ENCODE measurements around the gene SCCPDH. TPM values are rescaled to one million over a fixed set of nuclear protein-coding genes. Genes with fewer than 3 reads are reported as not detected.
"Not testable (repeated sequence)": the region's sequence is repeated elsewhere in the genome, so short reads cannot be mapped to it uniquely, and the experiment has no call there.

SCCPDH gene
- polyA plus RNA-seq, 12 donors: 26.6 to 44.8 (median 38.1) TPM; not detected in 1

DNA sequence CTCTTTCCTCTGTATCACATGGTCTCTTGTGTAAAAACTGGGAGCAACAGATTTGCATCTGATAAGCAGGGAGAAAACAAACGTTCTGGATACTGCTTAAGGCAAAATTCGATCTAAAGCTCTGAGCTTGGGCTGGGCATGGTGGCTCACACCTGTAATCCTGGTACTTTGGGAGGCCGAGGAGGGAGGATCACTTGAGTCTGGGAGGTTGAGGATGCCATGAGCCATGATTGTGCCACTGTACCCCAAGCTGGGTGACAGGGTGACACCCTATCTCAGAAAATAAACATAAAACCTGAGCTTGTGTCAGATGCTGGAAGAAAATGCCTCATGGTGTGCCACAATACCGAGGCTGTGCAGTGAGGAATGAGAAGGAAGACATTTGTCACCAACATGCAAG, 73.9 kb downstream of the SCCPDH start:
- no peak for DNase-seq

DNA sequence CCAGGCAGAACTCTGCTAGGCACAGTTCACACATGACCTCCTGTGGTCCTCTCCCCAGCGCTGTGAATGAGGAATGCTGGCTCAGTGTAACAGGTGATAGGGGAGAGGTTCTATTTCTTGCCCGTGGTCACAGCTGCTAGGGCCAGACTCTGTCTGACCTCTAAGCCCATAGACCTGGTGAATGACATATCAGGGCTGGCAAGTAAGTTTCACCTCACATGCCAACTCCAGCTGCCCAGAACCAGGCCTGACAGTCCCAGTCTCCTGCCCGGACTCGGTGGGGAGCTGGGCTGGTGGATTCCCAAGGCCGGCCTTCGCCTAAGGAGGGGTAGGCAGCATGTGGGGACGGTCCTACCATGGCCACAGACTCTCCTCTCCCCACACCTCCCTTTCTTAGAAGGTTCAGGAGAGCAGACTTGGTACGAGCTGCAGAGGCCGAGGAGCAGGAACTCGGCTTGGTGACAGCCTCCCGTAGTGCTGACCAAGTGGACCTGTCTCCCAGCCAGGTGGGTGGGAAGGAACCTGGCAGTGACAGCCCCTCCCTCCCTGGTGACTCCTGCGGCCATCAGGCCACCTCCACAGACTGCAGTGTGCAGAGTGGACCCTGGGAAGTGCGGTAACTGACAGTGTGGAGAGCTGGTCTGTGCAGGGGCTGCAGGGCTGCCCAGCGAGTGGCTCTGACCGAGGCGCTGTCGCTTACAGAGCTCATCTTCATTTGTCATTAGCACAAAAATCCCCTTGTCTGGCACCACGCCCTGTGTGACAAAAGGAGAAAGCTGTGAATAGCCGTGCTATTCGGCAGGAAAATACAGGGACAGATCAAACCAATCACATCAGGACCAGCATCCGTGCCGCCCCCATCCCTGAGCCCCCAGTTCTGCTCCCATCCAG, 74.6 kb downstream of the SCCPDH start:
- no peak for DNase-seq

DNA sequence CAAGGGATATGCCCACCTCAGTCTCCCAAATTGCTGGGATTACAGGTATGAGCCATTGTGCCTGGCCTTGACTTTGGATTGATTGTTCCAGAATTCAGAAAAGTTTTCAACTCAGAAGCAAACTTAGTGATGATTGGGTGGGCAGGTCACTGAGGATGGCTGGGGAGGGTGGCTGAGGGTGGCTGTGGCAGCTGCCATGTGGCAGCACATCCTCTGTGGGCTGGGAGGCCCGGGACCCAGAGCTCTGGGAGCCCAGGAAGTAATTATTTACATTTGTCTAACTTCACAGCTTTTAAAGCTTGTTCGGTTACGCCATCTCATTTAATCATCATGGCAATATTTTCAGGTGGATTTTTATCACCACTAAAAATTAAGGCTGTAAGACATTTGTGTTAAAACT, 76.1 kb downstream of the SCCPDH start:
- DNase-seq: no peak

DNA sequence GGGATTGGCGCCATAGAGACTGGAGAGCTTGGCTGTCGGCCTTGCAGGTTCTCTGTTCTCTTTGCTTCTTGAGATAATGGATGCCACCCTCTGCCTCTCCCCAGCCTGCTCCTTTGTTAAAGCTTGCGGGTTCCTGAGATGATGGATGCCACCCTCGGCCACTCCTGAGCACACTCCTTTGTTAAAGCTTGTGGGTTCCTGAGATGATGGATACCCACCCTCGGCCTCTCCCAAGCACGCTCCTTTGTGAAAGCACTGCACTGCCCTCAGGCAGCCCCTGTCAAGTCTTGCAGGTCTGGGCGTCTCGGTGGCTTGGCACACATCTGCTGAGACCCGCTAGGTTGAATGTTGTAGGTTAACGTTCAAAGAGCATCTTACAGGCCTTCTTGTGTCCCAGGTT, 76.5 kb downstream of the SCCPDH start:
- no peak for DNase-seq

DNA sequence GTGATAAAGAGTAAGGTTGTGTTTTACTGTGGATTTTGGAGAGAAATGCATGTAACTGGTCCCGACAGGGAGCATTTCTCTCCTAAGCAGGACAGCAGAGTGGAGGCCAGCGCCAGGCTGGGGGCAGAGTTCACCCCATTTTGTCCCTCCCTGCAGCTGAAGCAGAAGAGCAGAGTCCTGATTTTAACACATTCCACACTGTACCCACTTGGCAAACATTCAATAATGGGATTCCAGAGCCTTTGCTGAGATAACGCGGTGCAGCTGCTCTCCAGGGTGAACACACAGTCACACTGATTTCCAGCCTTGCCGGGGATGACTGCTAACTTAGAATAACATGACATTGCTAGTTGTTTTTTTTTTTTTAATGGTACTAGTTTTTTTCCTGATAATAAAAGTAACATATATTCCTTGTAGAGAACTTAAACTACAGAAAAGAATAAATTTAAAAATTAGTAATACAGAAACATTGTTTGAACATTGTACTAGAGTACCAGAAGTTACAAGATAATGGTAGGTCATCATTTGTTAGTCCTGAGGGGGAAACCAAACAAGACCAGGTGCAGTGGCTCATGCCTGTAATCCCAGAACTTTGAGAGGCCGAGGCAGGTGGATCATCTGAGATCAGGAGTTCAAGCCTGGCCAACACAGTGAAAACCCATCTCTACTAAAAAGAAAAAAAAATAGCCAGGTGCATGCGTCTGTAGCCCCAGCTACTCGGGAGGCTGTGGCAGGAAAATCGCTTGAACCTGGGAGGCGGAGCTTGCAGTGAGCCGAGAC, 77.2 kb downstream of the SCCPDH start:
- no peak for DNase-seq

DNA sequence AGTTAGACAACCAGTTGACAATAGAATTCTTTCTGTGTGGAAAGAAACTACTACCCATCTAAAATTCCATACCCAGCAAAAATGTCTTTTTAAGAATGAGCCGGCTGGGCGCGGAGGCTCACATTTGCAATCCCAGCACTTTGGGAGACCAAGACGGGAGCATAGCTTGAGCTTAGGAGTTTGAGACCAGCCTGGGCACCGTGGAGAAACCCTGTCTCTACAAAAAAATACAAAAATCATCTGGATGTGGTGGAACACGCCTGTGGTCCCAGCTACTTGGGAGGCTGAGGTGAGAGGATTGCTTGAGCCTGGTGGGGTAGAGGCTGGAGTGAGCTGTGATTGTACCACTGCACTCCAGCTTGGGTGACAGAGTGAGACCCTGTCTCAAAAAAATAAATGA, 79.2 kb downstream of the SCCPDH start:
- no peak for DNase-seq

DNA sequence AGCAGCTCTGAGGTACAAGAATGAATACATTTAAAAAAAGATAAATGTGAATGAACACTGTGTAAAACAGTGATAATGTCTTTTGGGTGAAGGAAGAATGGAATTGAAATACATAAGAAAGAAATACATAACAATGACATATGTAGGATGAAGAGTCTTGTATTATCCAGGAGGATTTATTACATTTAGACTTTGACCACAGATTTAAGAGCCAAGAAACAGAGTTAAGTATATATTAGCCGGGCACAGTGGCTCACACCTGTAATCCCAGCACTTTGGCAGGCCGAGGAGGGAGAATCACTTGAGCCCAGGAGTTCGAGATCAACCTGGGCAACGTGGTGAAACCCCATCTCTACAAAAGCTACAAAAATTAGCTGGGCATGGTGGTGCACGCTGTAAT, 79.7 kb downstream of the SCCPDH start:
- no peak for DNase-seq

DNA sequence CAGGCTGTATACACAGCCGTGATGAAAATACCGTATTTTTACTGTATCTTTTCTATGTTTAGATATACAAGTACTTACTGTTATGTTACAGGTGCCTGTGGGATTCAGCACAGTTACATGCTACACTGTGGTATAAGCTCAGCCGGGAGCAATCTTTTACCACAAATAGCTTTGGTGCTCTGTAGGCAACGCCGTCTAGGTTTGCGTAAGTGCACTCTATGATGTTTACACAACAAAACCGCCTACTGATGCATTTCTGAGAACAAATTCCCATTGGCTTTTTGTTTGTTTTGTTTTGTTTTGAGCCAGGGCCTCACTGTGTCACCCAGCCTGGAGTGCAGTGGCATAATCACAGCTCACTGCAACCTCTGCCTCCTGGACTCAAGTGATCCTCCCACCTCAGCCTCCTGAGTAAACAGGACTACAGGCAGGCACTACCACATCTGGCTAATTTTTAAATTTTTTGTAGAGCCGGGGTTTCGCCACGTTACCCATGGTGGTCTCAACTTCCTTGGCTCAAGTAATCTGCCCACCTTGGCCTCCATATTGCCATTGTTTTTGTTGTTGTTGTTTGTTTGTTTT, 81.0 kb downstream of the SCCPDH start:
- no peak for DNase-seq

DNA sequence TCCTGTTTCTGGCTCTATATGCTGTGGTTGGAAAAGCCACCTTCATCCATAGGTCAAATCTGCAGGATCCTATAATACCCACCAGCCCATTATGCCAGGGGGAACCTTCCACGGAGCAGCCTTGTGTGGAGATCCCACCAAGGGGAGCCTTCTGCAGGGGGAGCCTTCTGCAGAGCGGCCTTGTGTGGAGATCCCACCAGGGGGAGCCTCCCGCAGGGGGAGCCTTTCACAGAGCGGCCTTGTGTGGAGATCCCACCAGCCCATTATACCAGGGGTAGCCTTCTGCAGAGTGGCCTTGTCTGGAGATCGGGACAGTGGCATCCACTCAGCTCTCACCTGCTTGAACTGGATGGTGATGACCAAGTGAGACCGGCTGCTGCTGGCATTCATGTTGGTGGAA, 85.3 kb downstream of the SCCPDH start:
- DNase-seq: no peak

DNA sequence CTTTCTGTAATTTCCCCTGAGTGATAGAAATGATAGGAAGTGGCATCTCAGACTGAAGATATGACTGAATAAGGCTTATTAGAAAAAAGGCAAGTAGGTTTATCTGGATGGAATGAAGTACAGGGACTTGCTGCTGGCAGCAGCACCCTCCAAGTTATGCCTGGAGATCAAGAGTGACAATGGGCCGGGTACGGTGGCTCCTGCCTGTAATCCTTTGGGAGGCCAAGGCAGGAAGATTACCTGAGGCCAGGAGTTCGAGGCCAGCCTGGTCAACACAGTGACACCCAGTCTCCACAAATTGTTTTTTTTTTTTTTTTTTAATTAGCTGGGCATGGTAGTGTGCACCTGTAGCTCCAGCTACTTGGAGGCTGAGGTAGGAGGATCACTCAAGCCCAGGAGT, 87.8 kb downstream of the SCCPDH start:
- DNase-seq: no peak

DNA sequence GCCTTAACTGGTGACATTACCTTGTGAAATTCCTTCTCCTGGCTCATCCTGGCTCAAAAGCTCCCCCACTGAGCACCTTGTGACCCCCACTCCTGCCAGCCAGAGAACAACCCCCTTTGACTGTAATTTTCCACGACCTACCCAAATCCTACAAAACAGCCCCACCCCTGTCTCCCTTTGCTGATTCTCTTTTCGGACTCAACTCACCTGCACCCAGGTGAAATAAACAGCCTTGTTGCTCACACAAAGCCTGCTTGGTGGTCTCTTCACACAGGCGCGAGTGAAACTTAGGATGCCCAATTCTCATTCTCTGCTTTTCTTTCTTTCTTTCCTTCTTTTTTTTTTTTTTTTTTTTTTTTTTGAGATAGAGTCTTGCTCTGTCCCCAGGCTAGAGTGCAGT, 89.1 kb downstream of the SCCPDH start:
- DNase-seq: not testable (repeated sequence)

DNA sequence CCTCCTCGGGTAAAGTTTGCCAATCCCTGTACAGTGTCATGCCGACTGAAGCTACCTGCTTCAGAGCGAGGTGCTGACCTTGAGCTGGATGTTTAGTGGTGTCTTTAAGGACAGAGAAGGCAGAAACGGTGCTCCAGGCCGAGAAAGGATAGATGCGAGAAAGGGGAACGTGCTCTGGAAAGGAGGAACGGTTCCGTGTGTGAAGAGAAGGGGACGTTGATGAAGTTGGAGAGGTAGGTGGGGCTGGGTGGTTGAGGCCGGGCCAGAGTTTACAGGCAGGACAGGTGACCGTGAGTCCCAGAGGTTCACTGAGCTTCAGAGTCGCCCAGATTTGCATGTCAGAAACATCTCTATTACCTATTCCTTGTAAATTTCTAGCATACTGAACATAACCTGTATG, 90.7 kb downstream of the SCCPDH start:
- DNase-seq: no peak

DNA sequence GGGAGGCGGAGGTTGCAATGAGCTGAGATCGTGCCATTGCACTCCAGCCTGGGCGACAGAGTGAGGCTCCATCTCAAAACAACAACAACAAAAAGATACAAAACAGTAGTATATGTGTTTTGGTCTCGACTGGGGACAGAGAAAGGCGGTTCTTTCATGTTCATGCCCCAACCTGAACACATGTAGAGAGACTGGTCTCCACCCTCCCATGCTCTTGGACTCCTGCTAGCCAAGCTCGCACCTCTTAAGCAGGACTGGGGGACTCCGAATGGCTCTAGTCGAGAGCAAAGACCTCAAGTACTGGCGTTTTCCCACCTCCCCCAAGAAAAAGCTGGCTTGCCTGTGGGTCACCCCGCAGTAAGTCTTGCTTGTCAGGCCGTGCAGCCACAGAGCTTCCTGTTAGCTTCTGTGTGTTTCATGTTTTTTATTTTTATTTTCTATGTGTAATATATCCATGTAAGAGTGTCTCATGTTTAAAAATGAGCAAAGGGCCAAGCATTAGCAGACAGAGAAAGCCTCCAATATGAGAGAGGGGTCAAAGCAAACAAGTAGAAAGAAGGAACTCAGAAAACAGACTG, 91.6 kb downstream of the SCCPDH start:
- no peak for DNase-seq

Other genes with a start within 250 kb of the SCCPDH start
- gene SMYD3, start 217.1 kb upstream of the SCCPDH start, polyA plus RNA-seq (ENCODE audit: insufficient read length in 12 of 12): 10 to 100 TPM in 5 of 12 donors, 1 to 10 TPM in 5, not detected in 2; 7.7 to 11.6 (median 9.9) TPM
- 10 to 100 TPM in 10 of 12 donors, 1 to 10 TPM in 1, not detected in 1; 5.9 to 15.7 (median 12.9) TPM for gene TFB2M, start 158.1 kb upstream of the SCCPDH start, polyA plus RNA-seq (ENCODE audit: insufficient read length in 12 of 12)
- 10 to 100 TPM in 11 of 12 donors, not detected in 1; 12.2 to 18.2 (median 15.2) TPM for gene CNST, start 158.0 kb upstream of the SCCPDH start, polyA plus RNA-seq (ENCODE audit: insufficient read length in 12 of 12)
- 10 to 100 TPM in 11 of 12 donors, not detected in 1; 22.2 to 52.8 (median 34.5) TPM for gene AHCTF1, start 207.5 kb downstream of the SCCPDH start, polyA plus RNA-seq (ENCODE audit: insufficient read length in 12 of 12)

All from muscle of arm (tissue), 12 donors.